H1 (cell line): ENCODE data around the gene PCDHB14. TPM values are rescaled to one million over a fixed set of nuclear protein-coding genes. Genes with fewer than 3 reads are reported as not detected.
"Not testable (repeated sequence)": the region's sequence is repeated elsewhere in the genome, so short reads cannot be mapped to it uniquely, and the experiment has no call there.

Experiments used
- CTCF ChIA-PET: fragments of 300-600 bp; sonication (Branson Sonifier 250); formaldehyde crosslinking; loops from one replicate; lab custom pipeline; 2021; ENCODE audit not compliant: partially characterized antibody; lab: Charles Lee
- POLR2A ChIA-PET: fragments of 300-600 bp; sonication (Branson Sonifier 250); formaldehyde crosslinking; loops from one replicate; lab custom pipeline; 2021; ENCODE audit warnings: inconsistent platforms; ENCODE audit not compliant: partially characterized antibody; lab: Charles Lee
- DNase-seq, 2 experiments: peaks; one replicate each; pipeline versions ENCODE4 v3.0.0 to v3.0.0-alpha.2; 2010 to 2022; ENCODE audit warnings: low spot score in 2 of 2, low read depth in 1 of 2, mixed read lengths in 1 of 2
- FAIRE-seq: peaks from 2 replicates; lab custom pipeline; 2011; peaks lifted over from hg19 to GRCh38; lab: Jason Lieb, UNC
- H2AFZ ChIP-seq: 2 replicates; pipeline ENCODE4 v1.8.1; 2012; ENCODE audit warnings: low read length, inconsistent platforms
- H2AK5ac ChIP-seq: 2 replicates; pipeline ENCODE4 v1.6.1; 2013; ENCODE audit warnings: low read depth, low read length
- H2BK120ac ChIP-seq: replicated peaks from 2 replicates; pipeline ENCODE3; 2013; ENCODE audit warnings: low read depth, low read length, inconsistent platforms
- H2BK12ac ChIP-seq: 2 replicates; pipeline ENCODE4 v1.6.1; 2013; ENCODE audit warnings: low read depth, low read length
- H2BK15ac ChIP-seq: 2 replicates; pipeline ENCODE4 v1.6.1; 2013; ENCODE audit warnings: low read length
- H2BK20ac ChIP-seq: 2 replicates; pipeline ENCODE4 v1.6.1; 2013; ENCODE audit warnings: low read length
- H2BK5ac ChIP-seq: 2 replicates; pipeline ENCODE4 v1.6.1; 2013; ENCODE audit warnings: low read depth, low read length
- H3K14ac ChIP-seq: 2 replicates; pipeline ENCODE4 v1.6.1; 2013; ENCODE audit warnings: inconsistent platforms; ENCODE audit not compliant: insufficient read length
- H3K18ac ChIP-seq: 2 replicates; pipeline ENCODE4 v1.6.1; 2013; ENCODE audit warnings: low read length; ENCODE audit errors: extremely low read depth
- H3K23ac ChIP-seq: 2 replicates; pipeline ENCODE4 v1.6.1; 2013; ENCODE audit warnings: inconsistent platforms; ENCODE audit not compliant: insufficient read length
- H3K23me2 ChIP-seq: 2 replicates; pipeline ENCODE4 v1.6.1; 2013; ENCODE audit warnings: low read depth, low read length
- H3K27ac ChIP-seq: 2 replicates; pipeline ENCODE4 v1.6.1; 2011; ENCODE audit warnings: low read depth, low read length, inconsistent platforms
- H3K27me3 ChIP-seq, 4 experiments: replicated peaks in 1 of 4; 1 replicate in 1 of 4; 2 replicates in 3 of 4; pipeline versions ENCODE4 v1.6.1 to v1.8.1; 2011 to 2013; ENCODE audit warnings: low read length in 3 of 4, mild to moderate bottlenecking in 3 of 4, inconsistent platforms in 2 of 4, mixed read lengths in 2 of 4, moderate library complexity in 1 of 4; ENCODE audit not compliant: control insufficient read depth in 3 of 4, insufficient read depth in 3 of 4; ENCODE audit errors: extremely low read depth in 1 of 4
- H3K36me3 ChIP-seq, 4 experiments: 2 replicates each; pipeline versions ENCODE4 v1.6.1 to v1.8.1; 2011 to 2013; ENCODE audit warnings: mild to moderate bottlenecking in 4 of 4, low read length in 3 of 4, moderate library complexity in 2 of 4, control low read depth in 1 of 4, inconsistent platforms in 1 of 4; ENCODE audit not compliant: insufficient read depth in 4 of 4, control insufficient read depth in 2 of 4
- H3K4ac ChIP-seq: replicated peaks from 2 replicates; pipeline ENCODE3; 2013; ENCODE audit warnings: low read length, low read depth, mixed read lengths, inconsistent platforms; ENCODE audit not compliant: insufficient read length
- H3K4me1 ChIP-seq, 4 experiments: replicated peaks in 1 of 4; 1 replicate in 1 of 4; 2 replicates in 3 of 4; pipeline versions ENCODE4 v1.6.1 to v1.8.1; 2011 to 2013; ENCODE audit warnings: low read length in 3 of 4, inconsistent platforms in 2 of 4, mixed read lengths in 1 of 4; ENCODE audit not compliant: insufficient read depth in 4 of 4, control insufficient read depth in 3 of 4
- H3K4me2 ChIP-seq, 2 experiments: 2 replicates each; pipeline versions ENCODE4 v1.6.1 to v1.8.1; 2011 to 2013; ENCODE audit warnings: low read depth in 2 of 2, low read length in 2 of 2, control low read depth in 1 of 2, inconsistent platforms in 1 of 2, mild to moderate bottlenecking in 1 of 2; ENCODE audit not compliant: insufficient read depth in 1 of 2
- H3K4me3 ChIP-seq, 4 experiments: fragments of 200-600, 300-600 bp in 1 of 4; sonication (generic), shearing (Covaris generic), sonication (Bioruptor Twin) in 1 of 4; 2 replicates each; pipeline versions ENCODE4 v1.5.1 to v1.8.1; 2011 to 2016; ENCODE audit warnings: low read length in 4 of 4, low read depth in 3 of 4, control low read depth in 2 of 4, inconsistent platforms in 2 of 4, mild to moderate bottlenecking in 2 of 4, mixed read lengths in 1 of 4, moderate library complexity in 1 of 4; ENCODE audit not compliant: insufficient read depth in 2 of 4; ENCODE audit errors: extremely low read depth in 1 of 4
- H3K56ac ChIP-seq: replicated peaks from 2 replicates; pipeline ENCODE3; 2013; ENCODE audit warnings: low read depth, mild to moderate bottlenecking, mixed read lengths, low read length, inconsistent platforms; ENCODE audit not compliant: insufficient read length
- H3K79me1 ChIP-seq: 2 replicates; pipeline ENCODE4 v1.6.1; 2013; ENCODE audit warnings: low read depth, low read length, control low read depth
- H3K79me2 ChIP-seq, 2 experiments: 2 replicates each; pipeline versions ENCODE4 v1.6.1 to v1.8.1; 2012 to 2013; ENCODE audit warnings: low read length in 2 of 2, mild to moderate bottlenecking in 2 of 2, inconsistent platforms in 1 of 2; ENCODE audit not compliant: insufficient read depth in 2 of 2, control insufficient read depth in 1 of 2
- H3K9ac ChIP-seq, 4 experiments: replicated peaks in 1 of 4; 1 replicate in 1 of 4; 2 replicates in 3 of 4; pipeline versions ENCODE4 v1.6.1 to v1.8.1; 2011 to 2013; ENCODE audit warnings: low read depth in 3 of 4, low read length in 3 of 4, control low read depth in 2 of 4, mild to moderate bottlenecking in 2 of 4, moderate library complexity in 2 of 4, inconsistent platforms in 1 of 4; ENCODE audit errors: extremely low read depth in 1 of 4
- H3K9me3 ChIP-seq, 2 experiments: 2 replicates each; pipeline versions ENCODE4 v1.6.1 to v1.8.1; 2012 to 2013; ENCODE audit warnings: mild to moderate bottlenecking in 2 of 2, moderate library complexity in 2 of 2, control low read depth in 1 of 2, inconsistent platforms in 1 of 2, low read depth in 1 of 2, low read length in 1 of 2, mixed read lengths in 1 of 2; ENCODE audit not compliant: insufficient read depth in 2 of 2
- H4K20me1 ChIP-seq, 2 experiments: replicated peaks in 1 of 2; 2 replicates each; pipeline versions ENCODE3 to v1.8.1; 2011 to 2013; ENCODE audit warnings: inconsistent platforms in 2 of 2, low read length in 2 of 2, mild to moderate bottlenecking in 1 of 2; ENCODE audit not compliant: insufficient read depth in 2 of 2, control insufficient read depth in 1 of 2
- H4K5ac ChIP-seq: 2 replicates; pipeline ENCODE4 v1.6.1; 2013; ENCODE audit warnings: low read length, low read depth, mixed read lengths, inconsistent platforms; ENCODE audit not compliant: insufficient read length
- H4K8ac ChIP-seq: 2 replicates; pipeline ENCODE4 v1.8.0; 2013; ENCODE audit warnings: mild to moderate bottlenecking, moderate library complexity, low read length, inconsistent platforms; ENCODE audit not compliant: insufficient read depth; ENCODE audit errors: extremely low read depth
- H4K91ac ChIP-seq: replicated peaks from 2 replicates; pipeline ENCODE3; 2013; ENCODE audit warnings: low read length, mixed read lengths, inconsistent platforms; ENCODE audit not compliant: insufficient read length
- WGBS, 2 experiments: shearing (Covaris generic) in 1 of 2; methylation state at CpG; one replicate each; pipeline versions ENCODE4 v1.1.6 to v1.1.7; 2013 to 2015; ENCODE audit warnings: low lambda C conversion rate in 2 of 2, mixed read lengths in 2 of 2, inconsistent platforms in 1 of 2, low coverage in 1 of 2, missing lambda C conversion rate in 1 of 2; ENCODE audit not compliant: insufficient replicate concordance in 2 of 2, insufficient coverage in 1 of 2, insufficient read length in 1 of 2; ENCODE audit errors: extremely low coverage in 1 of 2, missing lambda C conversion rate in 1 of 2; 5-methylcytosine and 5-hydroxymethylcytosine counted together
- polyA plus RNA-seq, 7 experiments: library from polyadenylated mRNA; depleted of rRNA in 3 of 7; stranded (reverse) in 5 of 7; unstranded in 2 of 7; fragments of >200 nt in 5 of 7; fragments of 200-250 nt in 2 of 7; gene quantifications; 1 replicate in 5 of 7; 2 replicates in 1 of 7; 4 replicates in 1 of 7; pipeline versions ENCODE4 v1.2.1 to v1.2.3, GENCODE V29; 2011 to 2013; ENCODE audit warnings: missing spikeins in 2 of 7, mixed read lengths in 2 of 7
- total RNA-seq: library from RNA; stranded (reverse); fragmentation: NEBNext Ultra II Directional; extraction: Animal tissue kit (Norgen Biotek cat#: 25700); gene quantifications from 2 replicates; pipeline ENCODE4 v1.2.1, GENCODE V29; 2021

Gene PCDHB14
- total and polyA plus RNA-seq, 2 of the 8 experiments (the other 6 are each of a cell fraction or from before 2014, with no cell fraction given) = 2.7 TPM

- H2AK5ac ChIP-seq, H3K27me3 ChIP-seq, H4K5ac ChIP-seq, H3K23ac ChIP-seq, H2AFZ ChIP-seq, H3K56ac ChIP-seq, H2BK120ac ChIP-seq, H3K18ac ChIP-seq, H3K4me3 ChIP-seq, H3K23me2 ChIP-seq, H4K8ac ChIP-seq, H3K4me1 ChIP-seq, FAIRE-seq, H2BK20ac ChIP-seq, H3K79me2 ChIP-seq, H3K4ac ChIP-seq, H2BK15ac ChIP-seq, H4K91ac ChIP-seq, DNase-seq, H2BK5ac ChIP-seq, H3K14ac ChIP-seq, H4K20me1 ChIP-seq, H3K9ac ChIP-seq, H3K36me3 ChIP-seq, H3K27ac ChIP-seq, H3K79me1 ChIP-seq, H3K4me2 ChIP-seq, POLR2A ChIA-PET, H2BK12ac ChIP-seq: not testable (repeated sequence)
- H3K9me3 ChIP-seq = peaks cover 0 to 15% of the 10 kb centered on the region in 2 experiments; a peak in 1 of 4 replicates
- CTCF ChIA-PET = interaction anchor here (1.4 kb wide), 1 partner anchor 52 kb away, joined by 3 read pairs; no protein-coding TSS in a partner anchor
- 96% methylated on average over 51 of the region's 79 CpGs; no CpG with 5 or more reads in 1 of the 2 experiments for WGBS, 2 experiments
These were observed 48.6 kb upstream of the PCDHB14 start for GRCh38 chr5:141174291-141175104.
